Nephron (organoid): ENCODE results near the gene TLCD1.

Experiments
- H3K27ac Mint-ChIP-seq, 3 experiments: 2 replicates each; pipeline ENCODE4 v1.8.0; 2020; ENCODE audit warnings: mixed read lengths in 3 of 3, mild to moderate bottlenecking in 2 of 3, moderate library complexity in 1 of 3
- H3K27me3 Mint-ChIP-seq: 2 replicates; pipeline ENCODE4 v1.8.0; 2021; ENCODE audit warnings: low read depth, mild to moderate bottlenecking, moderate library complexity, mixed read lengths
- H3K36me3 Mint-ChIP-seq: 2 replicates; pipeline ENCODE4 v1.8.0; 2020; ENCODE audit warnings: low read depth, mixed read lengths
- H3K4me1 Mint-ChIP-seq: 2 replicates; pipeline ENCODE4 v1.8.0; 2020; ENCODE audit warnings: mixed read lengths
- H3K4me3 Mint-ChIP-seq, 3 experiments: 2 replicates each; pipeline ENCODE4 v1.8.0; 2020; ENCODE audit warnings: mild to moderate bottlenecking in 3 of 3, mixed read lengths in 3 of 3, moderate library complexity in 2 of 3
- H3K9me3 Mint-ChIP-seq: 2 replicates; pipeline ENCODE4 v1.8.0; 2020; ENCODE audit warnings: mixed read lengths
- CTCF ChIP-seq, 3 experiments: fragments of 200-600 bp; sonication (generic); IDR thresholded peaks; one replicate each; pipeline ENCODE4 v1.5.0; 2021; ENCODE audit warnings: antibody characterized with exemption in 3 of 3; ENCODE audit not compliant: unreplicated experiment in 3 of 3

Gene TLCD1

GRCh38 chr17:28734712-28735241, 8.7 kb upstream of the TLCD1 start:
- Mint-ChIP-seq H3K4me3 (no peak overlapping the region), H3K36me3 (peaks cover 6% of the 10 kb centered on the region), H3K27ac (no peak overlapping the region), H3K27me3 (no peaks in the 10 kb centered on the region), H3K9me3 (no peaks in the 10 kb centered on the region), H3K4me1 (no peaks in the 10 kb centered on the region)
- no peak for TF ChIP-seq CTCF (IDR thresholded peaks at IDR 0.05; ENCODE audit: unreplicated experiment in 3 of 3)

DNA sequence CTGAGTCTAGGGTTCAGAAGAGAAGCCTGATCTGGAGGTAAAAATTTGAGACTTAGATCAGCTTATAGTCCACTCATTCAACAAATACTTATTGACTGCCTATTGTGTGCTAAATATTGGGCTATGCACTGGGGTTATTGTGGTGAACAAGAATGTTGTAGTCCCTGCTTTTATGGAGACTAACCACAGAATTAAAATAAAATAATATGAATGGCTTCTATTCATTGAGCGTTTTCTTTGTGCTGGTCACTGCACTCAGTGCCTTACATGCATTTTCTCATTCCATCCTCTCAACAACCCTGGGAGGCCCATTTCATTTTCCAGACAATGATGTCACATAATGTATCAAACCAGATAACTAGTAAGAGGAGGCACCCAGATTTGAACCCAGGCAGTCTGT, 7.3 kb upstream of the TLCD1 start:
- Mint-ChIP-seq H3K4me3 (no peak overlapping the region), H3K27ac (no peak overlapping the region), H3K27me3 (no peaks in the 10 kb centered on the region), H3K9me3 (no peaks in the 10 kb centered on the region), H3K36me3 (peaks cover 4% of the 10 kb centered on the region), H3K4me1 (peaks cover 5% of the 10 kb centered on the region)
- no peak for TF ChIP-seq CTCF (IDR thresholded peaks at IDR 0.05; ENCODE audit: unreplicated experiment in 3 of 3)

- no peaks in the 10 kb centered on the region for H3K27me3 Mint-ChIP-seq
- no peak overlapping the region for H3K4me3 Mint-ChIP-seq
- H3K27ac Mint-ChIP-seq = peak overlapping the region; percentile 4 to 71 (median 13)
- H3K9me3 Mint-ChIP-seq = no peaks in the 10 kb centered on the region
- peaks cover 4% of the 10 kb centered on the region for H3K36me3 Mint-ChIP-seq
- H3K4me1 Mint-ChIP-seq = peaks cover 11% of the 10 kb centered on the region
- TF ChIP-seq CTCF (IDR thresholded peaks at IDR 0.05; ENCODE audit: unreplicated experiment in 3 of 3) = no peak
Measured at GRCh38 chr17:28729950-28730330, 3.9 kb upstream of the TLCD1 start.

GRCh38 chr17:28728364-28729200, 2.5 kb upstream of the TLCD1 start, which contains the start of gene NEK8:
Gene NEK8, plus strand, starts transcription at chr17:28728788. Its CDS starts 26 bp downstream, at chr17:28728814.
- Mint-ChIP-seq H3K36me3 (peaks cover 17% of the 10 kb centered on the region), H3K4me3 (peak within 1 kb of the TSS; percentile 96 to 99 (median 98)), H3K27ac (peak within 1 kb of the TSS; percentile 71 to 97 (median 91)), H3K9me3 (no peaks in the 10 kb centered on the region), H3K27me3 (no peaks in the 10 kb centered on the region), H3K4me1 (peaks cover 23% of the 10 kb centered on the region)
- no peak for TF ChIP-seq CTCF (IDR thresholded peaks at IDR 0.05; ENCODE audit: unreplicated experiment in 3 of 3)

DNA sequence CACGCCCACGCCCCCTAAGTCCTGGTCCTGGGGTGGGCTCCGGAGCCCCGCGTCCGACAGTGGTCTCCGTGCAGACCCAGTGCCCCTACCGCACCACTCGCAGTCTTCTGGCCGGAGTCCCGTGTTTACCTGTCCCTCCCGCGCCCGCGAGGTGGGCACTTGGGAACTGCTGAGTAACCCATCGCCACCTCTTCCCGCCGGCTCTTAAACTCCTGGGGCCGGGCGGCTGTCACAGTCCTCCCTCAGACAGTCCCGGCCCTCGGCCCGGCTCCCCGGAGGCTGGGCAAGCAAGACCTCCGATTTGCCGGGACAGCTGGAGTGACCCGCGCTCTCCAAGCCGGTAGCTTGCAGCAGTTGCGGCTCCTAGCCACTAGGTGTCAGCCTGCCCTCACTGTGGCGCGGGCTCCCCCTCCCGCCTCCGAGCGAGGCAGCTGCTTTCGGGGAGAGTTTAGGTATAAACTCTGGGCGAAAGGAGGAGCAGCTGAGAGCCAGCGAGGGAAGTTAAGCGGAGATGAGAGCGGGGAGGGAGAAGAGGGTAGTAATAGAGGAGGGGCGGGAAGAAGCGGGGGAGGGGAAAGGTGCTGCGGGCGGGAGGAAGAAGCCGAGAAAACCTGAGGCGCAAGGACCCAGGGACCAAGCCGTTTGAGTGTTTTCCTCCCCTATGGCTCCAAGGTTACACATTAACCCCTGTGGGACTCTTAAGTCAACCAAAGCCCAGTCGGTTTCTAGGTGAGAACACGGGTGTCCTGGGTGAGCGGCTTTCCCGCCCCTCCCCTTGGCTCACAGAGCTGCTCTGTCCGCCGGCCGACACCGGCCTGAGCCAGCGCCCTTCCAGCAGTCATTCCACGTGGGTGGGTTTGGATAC, 826 bp upstream of the TLCD1 start:
- H3K9me3 Mint-ChIP-seq = no peaks in the 10 kb centered on the region
- H3K27me3 Mint-ChIP-seq = no peaks in the 10 kb centered on the region
- H3K4me1 Mint-ChIP-seq = peaks cover 31% of the 10 kb centered on the region
- peak overlapping the region; percentile 96 to 99 (median 98) for H3K4me3 Mint-ChIP-seq
- TF ChIP-seq CTCF (IDR thresholded peaks at IDR 0.05; ENCODE audit: unreplicated experiment in 3 of 3) = peak; percentile 98 to 99 (median 99)
- peaks cover 30% of the 10 kb centered on the region for H3K36me3 Mint-ChIP-seq
- H3K27ac Mint-ChIP-seq = peak overlapping the region; percentile 71 to 97 (median 91)
